ENCODE measurements around the gene PHC2. TPM values are rescaled to one million over a fixed set of nuclear protein-coding genes. Genes with fewer than 3 reads are reported as not detected.

Gene PHC2
- total RNA-seq, 1 experiment from 2014 or later = 9.4 TPM

- Histone ChIP-seq H4K20me1 (ENCODE audit: control insufficient read depth, insufficient read depth, insufficient read length) (peaks cover 3% of the 10 kb centered on the region), H3K23ac (ENCODE audit: insufficient read length, low read depth, low read length) (no peak overlapping the region), H4K91ac (ENCODE audit: insufficient read length, low read depth, low read length) (no peak overlapping the region), H3K9ac (ENCODE audit: extremely low read depth, insufficient read length, low read length) (no peak overlapping the region), H3K27me3 (ENCODE audit: insufficient read depth, low read length) (no peaks in the 10 kb centered on the region), H3K4me1 (ENCODE audit: insufficient read depth, low read length) (peaks cover 4% of the 10 kb centered on the region; the same call in 1 of the 2 replicates), H4K8ac (replicated peaks; ENCODE audit: insufficient read length, low read depth, low read length) (no peak overlapping the region), H3K4me2 (ENCODE audit: insufficient read depth, insufficient read length, low read length) (no peak overlapping the region), H2BK5ac (ENCODE audit: insufficient read length, low read length) (no peak overlapping the region), H2BK20ac (ENCODE audit: low read depth, low read length, poor library complexity, severe bottlenecking) (no peak overlapping the region), H3T11ph (ENCODE audit: low read length) (no peak overlapping the region), H3K4ac (ENCODE audit: low read depth, low read length) (no peak overlapping the region), H3K79me1 (ENCODE audit: insufficient read depth, low read depth, low read length, poor library complexity, severe bottlenecking) (no peaks in the 10 kb centered on the region), H2BK120ac (ENCODE audit: low read depth, low read length, poor library complexity, severe bottlenecking) (no peak overlapping the region), H3K14ac (ENCODE audit: insufficient read depth, low read length) (no peak overlapping the region), H3K9me3 (ENCODE audit: control insufficient read depth, low read depth, low read length) (no peaks in the 10 kb centered on the region), H2BK12ac (ENCODE audit: insufficient read length, low read depth, low read length) (no peak overlapping the region), H2BK15ac (ENCODE audit: low read depth, low read length) (no peak overlapping the region), H2AK5ac (ENCODE audit: insufficient read length, low read length) (no peak overlapping the region), H4K5ac (ENCODE audit: insufficient read length, low read depth, low read length) (no peak overlapping the region), H3K23me2 (ENCODE audit: insufficient read length, low read depth, low read length, poor library complexity, severe bottlenecking) (no peaks in the 10 kb centered on the region), H3K79me2 (ENCODE audit: insufficient read depth, low read length) (no peaks in the 10 kb centered on the region), H3K18ac (ENCODE audit: insufficient read length, low read depth, low read length) (no peak overlapping the region), H2AFZ (ENCODE audit: low read length) (no peak overlapping the region), H3K27ac (ENCODE audit: insufficient read length, low read depth, low read length) (no peak overlapping the region), H3K56ac (ENCODE audit: insufficient read length, low read depth, low read length) (no peak overlapping the region)
- no peaks in the 10 kb centered on the region for H3K27me3 Mint-ChIP-seq (ENCODE audit: low read depth)
- H3K4me1 Mint-ChIP-seq = peaks cover 17 to 30% of the 10 kb centered on the region in 2 experiments
- TF ChIP-seq CTCF (conservative IDR thresholded peaks at IDR 0.05) = no peak
- no CpG with 5 or more reads among the region's 9 CpGs for WGBS (ENCODE audit: extremely low coverage, insufficient read length, low lambda C conversion rate)
- no peak overlapping the region for H3K27ac Mint-ChIP-seq
- no peak overlapping the region for H3K4me3 Mint-ChIP-seq
- H3K36me3 Mint-ChIP-seq (ENCODE audit: insufficient read depth in 1 of 3, low read depth in 3 of 3) = no peaks in the 10 kb centered on the region
- DNase-seq = no peak
- no peaks in the 10 kb centered on the region for H3K9me3 Mint-ChIP-seq
Observed at GRCh38 chr1:33388805-33389771, 41.8 kb downstream of the PHC2 start.

Data from H9 (cell line).